H54 (cell line): ENCODE measurements around the gene FLNB.

ENCODE experiments used
- DNase-seq: peaks from one replicate; pipeline ENCODE4 v3.0.0; 2011; ENCODE audit warnings: low spot score, mixed read lengths; ENCODE audit not compliant: insufficient read length
- FAIRE-seq: peaks from 3 replicates; lab custom pipeline; 2011; peaks lifted over from hg19 to GRCh38; lab: Jason Lieb, UNC
- POLR2A ChIP-seq: IDR thresholded peaks from 2 replicates; pipeline ENCODE4 v1.6.1; 2011; ENCODE audit warnings: low read depth, mild to moderate bottlenecking, low read length

Gene FLNB

DNA sequence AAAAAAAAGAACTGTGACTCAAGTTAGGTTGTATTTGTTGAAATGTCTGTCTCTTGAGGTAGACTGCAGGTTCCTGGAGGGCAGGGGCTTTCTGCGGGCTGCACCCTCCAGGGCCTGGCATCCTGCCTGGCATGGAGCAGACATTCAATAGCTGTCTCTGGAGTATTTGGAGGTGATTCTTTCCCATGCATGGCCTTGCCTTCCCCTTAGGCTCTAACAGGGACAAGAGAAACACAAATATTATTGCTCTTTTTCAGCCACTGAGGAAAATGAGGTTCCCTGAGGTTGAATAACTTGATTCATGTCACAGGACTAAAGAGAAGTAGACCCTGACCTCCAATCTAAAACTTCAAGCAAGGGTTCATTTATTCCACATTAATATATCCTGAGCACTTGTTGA is 18.6 kb upstream of the FLNB start:
- DNase-seq (no peak), FAIRE-seq (no peak)
- TF ChIP-seq POLR2A, result no peak

DNA sequence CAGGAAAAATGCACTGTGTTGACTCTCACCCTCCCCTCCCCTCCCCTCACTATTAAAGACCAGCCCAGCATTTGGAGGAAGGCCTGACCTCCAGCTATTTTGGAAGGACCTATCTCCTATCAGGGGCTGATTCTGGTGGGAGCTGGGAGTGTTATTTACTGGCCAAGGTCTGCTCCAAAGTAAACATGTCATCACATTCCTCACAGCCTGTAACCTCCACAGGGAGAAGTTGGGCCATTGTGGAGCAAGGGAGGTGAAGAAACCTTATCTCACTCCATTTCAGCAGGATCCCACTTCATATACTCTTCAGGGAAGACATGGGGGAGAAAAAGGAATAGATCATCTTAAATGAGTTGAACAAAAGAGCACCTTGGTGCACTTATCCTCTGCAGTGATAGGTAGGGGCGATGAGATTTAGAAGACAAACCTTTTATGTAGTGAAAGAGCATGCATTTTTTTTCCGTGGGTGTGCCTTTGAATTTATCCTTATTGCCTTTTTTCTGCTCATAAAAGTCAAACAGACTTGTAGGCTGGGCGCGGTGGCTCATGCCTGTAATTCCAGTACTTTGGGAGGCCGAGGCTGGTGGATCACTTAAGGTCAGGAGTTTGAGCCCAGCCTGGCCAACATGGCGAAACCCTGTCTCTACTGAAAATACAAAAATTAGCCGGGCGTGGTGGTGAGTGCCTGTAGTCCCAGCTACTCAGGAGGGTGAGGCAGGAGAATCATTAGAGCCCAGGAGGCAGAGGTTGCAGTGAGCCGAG is 15.6 kb upstream of the FLNB start:
- DNase-seq, result no peak
- TF ChIP-seq POLR2A, result no peak

GRCh38 chr3:57998366-57999283 is 9.6 kb upstream of the FLNB start:
- FAIRE-seq, result no peak
- DNase-seq, result no peak
- TF ChIP-seq POLR2A, result no peak

More for the DNA sequence above, 15.6 kb upstream of the FLNB start:
- no peak for FAIRE-seq

GRCh38 chr3:57999417-58000115 is 8.7 kb upstream of the FLNB start:
- DNase-seq (no peak), FAIRE-seq (no peak)
- no peak for TF ChIP-seq POLR2A

GRCh38 chr3:58000306-58001085 is 7.7 kb upstream of the FLNB start:
- no peak for DNase-seq
- no peak for FAIRE-seq
- TF ChIP-seq POLR2A, result no peak

GRCh38 chr3:58001086-58001467 is 7.1 kb upstream of the FLNB start:
- FAIRE-seq (no peak), DNase-seq (no peak)

DNA sequence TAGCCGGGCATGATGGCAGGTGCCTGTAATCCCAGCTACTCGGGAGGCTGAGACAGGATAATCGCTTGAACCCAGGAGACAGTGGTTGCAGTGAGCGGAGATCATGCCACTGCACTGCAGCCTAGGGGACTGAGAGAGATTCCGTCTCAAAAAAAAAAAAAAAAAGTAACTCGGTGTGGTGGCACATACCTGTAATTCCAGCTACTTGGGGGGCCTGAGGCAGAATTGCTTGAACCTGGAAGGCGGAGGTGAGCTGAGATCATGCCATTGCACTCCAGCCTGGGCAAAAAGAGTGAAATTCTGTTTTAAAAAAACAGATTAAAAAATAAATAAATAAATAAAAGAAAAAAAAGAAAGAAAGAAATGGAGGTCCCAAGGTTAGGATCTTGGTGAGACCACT is 6.2 kb upstream of the FLNB start:
- no peak for DNase-seq
- no peak for FAIRE-seq
- TF ChIP-seq POLR2A, result no peak

More at GRCh38 chr3:58001086-58001467, 7.1 kb upstream of the FLNB start:
- TF ChIP-seq POLR2A, result no peak

DNA sequence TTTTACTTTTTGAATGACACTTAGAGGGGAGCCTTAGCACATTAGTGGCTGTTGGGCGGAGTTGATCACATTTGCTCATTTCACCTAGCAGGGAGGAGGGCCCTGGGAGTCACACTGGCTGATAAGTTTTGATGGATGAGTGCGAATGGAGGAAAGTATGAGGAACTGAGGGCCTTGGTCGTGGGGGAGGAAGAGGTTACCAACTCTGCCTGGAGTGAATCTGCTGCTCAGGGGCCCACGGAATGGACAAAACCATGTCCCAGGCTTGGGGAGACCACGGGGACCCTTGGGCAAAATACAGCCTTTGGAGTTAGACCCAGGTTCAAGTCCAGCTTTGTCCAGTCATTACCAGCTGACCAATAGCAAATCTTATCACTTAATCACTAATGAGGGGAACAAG is 5.1 kb upstream of the FLNB start:
- FAIRE-seq (no peak), DNase-seq (no peak)
- no peak for TF ChIP-seq POLR2A

- no peak for FAIRE-seq
- TF ChIP-seq POLR2A, result no peak
- no peak for DNase-seq
Observed at GRCh38 chr3:58004973-58005372, 3.2 kb upstream of the FLNB start.

DNA sequence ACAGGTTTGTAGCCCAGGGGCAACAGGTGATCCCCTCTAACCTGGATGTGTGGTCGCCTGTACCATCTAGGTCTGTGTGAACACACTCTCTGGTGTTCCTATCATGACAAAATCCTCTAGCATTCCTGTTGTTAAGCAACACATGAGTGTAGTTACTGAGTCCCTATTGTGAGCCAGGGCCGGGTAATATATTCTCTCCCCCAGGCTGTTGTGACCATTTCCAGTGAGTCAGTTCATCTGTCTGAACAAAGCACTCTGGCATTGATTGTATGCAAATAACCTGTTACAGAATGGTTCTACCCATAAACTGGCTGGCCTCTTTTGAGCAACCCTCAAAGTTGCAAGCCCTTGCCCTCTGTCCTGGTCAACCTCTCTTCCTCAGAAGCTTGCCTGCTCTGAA is 2.6 kb upstream of the FLNB start:
- DNase-seq, result peak; percentile 92
- no peak for TF ChIP-seq POLR2A
- peak; percentile 55 for FAIRE-seq

- FAIRE-seq (no peak), DNase-seq (no peak)
- TF ChIP-seq POLR2A, result no peak
Observed at GRCh38 chr3:58006661-58007060, 1.6 kb upstream of the FLNB start.

DNA sequence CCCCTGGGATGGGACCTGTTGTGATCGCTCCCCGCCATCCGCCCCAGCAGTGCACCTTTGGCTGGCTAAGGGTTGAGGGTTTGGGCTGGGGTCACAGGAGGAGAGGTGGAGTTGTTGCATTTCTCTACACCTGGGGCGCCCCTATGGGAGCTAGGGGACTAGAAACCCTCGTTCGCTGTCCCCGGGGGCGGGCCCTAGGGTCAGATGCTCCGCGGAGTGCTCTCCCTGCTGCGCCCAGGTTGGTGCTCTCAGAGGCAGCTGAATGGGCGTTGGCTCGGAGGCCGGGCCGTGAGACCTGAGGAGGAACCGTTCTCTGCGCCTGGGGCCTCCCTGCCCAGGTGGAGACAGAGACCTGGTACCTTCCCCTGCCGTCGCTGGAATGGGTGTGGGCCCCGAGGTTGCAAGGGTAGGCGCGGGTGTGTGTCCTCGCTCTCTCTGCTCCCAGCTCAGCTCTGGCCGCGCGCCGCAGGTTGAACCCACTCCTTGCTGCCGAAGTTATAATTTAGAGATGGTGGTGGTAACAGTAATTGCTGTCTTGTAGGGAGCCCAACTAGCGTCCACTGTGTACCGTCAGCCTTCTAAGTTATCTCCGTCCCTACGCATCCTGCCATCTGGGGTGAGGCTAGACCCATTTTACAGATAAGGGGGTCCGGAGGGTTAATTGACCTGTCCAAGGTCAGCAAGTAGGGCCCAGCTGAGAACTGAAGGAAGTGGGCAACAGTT is 965 bp downstream of the FLNB start:
- DNase-seq, result no peak
- TF ChIP-seq POLR2A, result no peak
- FAIRE-seq, result no peak
